Measurements from ENCODE around the gene LIFR. TPM values are rescaled to one million over a fixed set of nuclear protein-coding genes. Genes with fewer than 3 reads are reported as not detected.
A peak's percentile ranks its signal among the peaks of the same experiment; 100 is the strongest.

LIFR gene
- total and polyA plus RNA-seq, 11 donors: 12.6 to 66.8 (median 38.5) TPM

DNA sequence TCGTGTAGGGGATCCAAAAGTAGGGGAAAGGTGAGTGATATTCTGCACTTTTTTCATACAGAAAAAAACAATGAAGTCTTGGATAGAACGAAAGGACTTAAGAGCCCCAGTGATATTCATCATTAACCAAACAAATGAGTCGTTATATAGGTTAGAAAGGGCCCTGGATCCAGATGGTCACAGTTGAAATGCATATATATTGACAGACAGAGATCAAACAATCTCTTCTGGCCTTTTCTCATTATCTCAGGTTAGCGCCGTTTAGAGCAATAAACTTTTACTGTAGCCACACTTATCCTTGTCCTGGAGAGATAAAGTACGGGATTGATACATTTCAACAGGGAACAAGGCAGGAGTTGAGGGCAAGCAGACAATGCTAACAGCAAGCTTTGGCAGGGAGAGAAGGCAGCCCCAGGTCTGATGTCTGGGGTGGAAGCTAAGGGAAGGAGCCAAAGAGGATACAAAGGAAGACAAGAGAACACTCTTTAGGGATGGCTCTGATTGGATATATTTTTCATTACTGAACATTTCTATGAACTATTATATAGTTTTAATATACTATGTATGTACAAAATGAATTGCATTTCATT lies 77.0 kb downstream of the LIFR start:
- Histone ChIP-seq H3K4me1 (peaks cover 0 to 8% (median 0%) of the 10 kb centered on the region in 12 donors), H3K36me3 (peaks cover 0 to 72% (median 31%) of the 10 kb centered on the region in 9 donors), H3K9me3 (no peaks in the 10 kb centered on the region), H3K4me3 (no peak overlapping the region), H3K27ac (no peak overlapping the region), H3K27me3 (peaks cover 0 to 18% (median 0%) of the 10 kb centered on the region in 9 donors)
- peak in 2 of 4 donors; percentile 39 to 43 for ATAC-seq
- intact Hi-C loops (cut with DNase I): loop anchor here in 1 of 10 donors (5.0 kb wide), 1 partner anchor 37 kb away; no protein-coding TSS in a partner anchor
- TF ChIP-seq, protein P1, sequence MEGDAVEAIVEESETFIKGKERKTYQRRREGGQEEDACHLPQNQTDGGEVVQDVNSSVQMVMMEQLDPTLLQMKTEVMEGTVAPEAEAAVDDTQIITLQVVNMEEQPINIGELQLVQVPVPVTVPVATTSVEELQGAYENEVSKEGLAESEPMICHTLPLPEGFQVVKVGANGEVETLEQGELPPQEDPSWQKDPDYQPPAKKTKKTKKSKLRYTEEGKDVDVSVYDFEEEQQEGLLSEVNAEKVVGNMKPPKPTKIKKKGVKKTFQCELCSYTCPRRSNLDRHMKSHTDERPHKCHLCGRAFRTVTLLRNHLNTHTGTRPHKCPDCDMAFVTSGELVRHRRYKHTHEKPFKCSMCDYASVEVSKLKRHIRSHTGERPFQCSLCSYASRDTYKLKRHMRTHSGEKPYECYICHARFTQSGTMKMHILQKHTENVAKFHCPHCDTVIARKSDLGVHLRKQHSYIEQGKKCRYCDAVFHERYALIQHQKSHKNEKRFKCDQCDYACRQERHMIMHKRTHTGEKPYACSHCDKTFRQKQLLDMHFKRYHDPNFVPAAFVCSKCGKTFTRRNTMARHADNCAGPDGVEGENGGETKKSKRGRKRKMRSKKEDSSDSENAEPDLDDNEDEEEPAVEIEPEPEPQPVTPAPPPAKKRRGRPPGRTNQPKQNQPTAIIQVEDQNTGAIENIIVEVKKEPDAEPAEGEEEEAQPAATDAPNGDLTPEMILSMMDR (IDR thresholded peaks at IDR 0.05): no peak
- TF ChIP-seq POLR2A (IDR thresholded peaks at IDR 0.05): no peak
- 42 to 55% (median 52%) methylated on average over 6 of the region's 6 CpGs for WGBS, 4 donors
- DNase-seq: no peak

DNA sequence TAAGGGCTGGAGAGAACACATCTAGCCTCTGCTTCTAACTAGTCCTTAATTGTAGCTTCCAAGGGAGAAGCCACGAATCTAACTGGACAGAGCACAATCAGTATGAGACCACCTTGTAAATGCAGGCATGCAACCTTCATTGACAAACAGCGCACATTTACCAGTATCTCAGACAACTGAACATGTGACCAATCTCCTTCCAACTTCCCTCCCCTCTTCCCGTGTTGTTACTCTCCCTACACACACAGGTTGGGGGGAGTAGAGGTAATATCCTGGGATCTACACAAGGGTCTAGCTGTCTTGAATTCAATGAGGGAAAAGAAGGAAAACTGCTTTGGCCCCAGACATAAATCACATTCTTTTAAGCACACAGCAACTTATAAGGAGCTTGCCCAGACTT lies 77.6 kb downstream of the LIFR start:
- intact Hi-C loops (cut with DNase I): loop anchor here in 1 of 10 donors (5.0 kb wide), 1 partner anchor 37 kb away; no protein-coding TSS in a partner anchor

DNA sequence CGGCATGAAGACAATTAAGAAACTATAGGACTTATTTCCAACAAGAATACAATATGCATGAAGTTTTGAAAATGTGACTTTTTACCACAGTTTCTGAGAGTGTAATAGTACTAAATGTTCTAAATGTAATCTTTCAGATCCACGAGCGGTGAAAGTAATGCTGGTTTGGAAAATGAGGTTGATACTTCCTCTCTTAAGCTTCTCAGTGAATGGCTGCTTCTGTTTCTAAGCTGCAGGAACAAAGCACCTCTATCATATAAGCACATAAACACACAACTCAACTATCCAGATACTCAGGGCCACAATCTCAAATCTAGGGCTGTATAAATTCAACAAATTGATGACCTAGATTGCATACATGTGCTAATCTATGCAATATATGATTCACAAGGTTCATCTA lies 78.3 kb downstream of the LIFR start:
- ATAC-seq (no peak), DNase-seq (no peak)
- no peaks in the 10 kb centered on the region for H3K9me3 ChIP-seq
- TF ChIP-seq, protein P1 (IDR thresholded peaks at IDR 0.05): no peak
- TF ChIP-seq POLR2A (IDR thresholded peaks at IDR 0.05): no peak
- peaks cover 0 to 60% (median 20%) of the 10 kb centered on the region in 9 donors for H3K36me3 ChIP-seq
- H3K27me3 ChIP-seq: peaks cover 0 to 18% (median 0%) of the 10 kb centered on the region in 9 donors
- no peak overlapping the region for H3K27ac ChIP-seq
- H3K4me1 ChIP-seq: peaks cover 0 to 11% (median 0%) of the 10 kb centered on the region in 12 donors
- H3K4me3 ChIP-seq: no peak overlapping the region
- 85 to 93% (median 89%) methylated on average over 3 of the region's 3 CpGs for WGBS, 4 donors
- intact Hi-C loops (cut with DNase I): loop anchor here in 1 of 10 donors (5.0 kb wide), 1 partner anchor 36 kb away; no protein-coding TSS in a partner anchor

More for the DNA sequence above, 77.6 kb downstream of the LIFR start:
- Histone ChIP-seq H3K4me3 (no peak overlapping the region), H3K27me3 (peaks cover 0 to 18% (median 0%) of the 10 kb centered on the region in 9 donors), H3K4me1 (peaks cover 0 to 8% (median 0%) of the 10 kb centered on the region in 12 donors), H3K27ac (no peak overlapping the region), H3K9me3 (no peaks in the 10 kb centered on the region), H3K36me3 (peaks cover 0 to 67% (median 28%) of the 10 kb centered on the region in 9 donors)
- no peak for TF ChIP-seq POLR2A (IDR thresholded peaks at IDR 0.05)
- WGBS, 4 donors: 79 to 85% (median 80%) methylated on average over 3 of the region's 3 CpGs
- DNase-seq (no peak), ATAC-seq (no peak)

DNA sequence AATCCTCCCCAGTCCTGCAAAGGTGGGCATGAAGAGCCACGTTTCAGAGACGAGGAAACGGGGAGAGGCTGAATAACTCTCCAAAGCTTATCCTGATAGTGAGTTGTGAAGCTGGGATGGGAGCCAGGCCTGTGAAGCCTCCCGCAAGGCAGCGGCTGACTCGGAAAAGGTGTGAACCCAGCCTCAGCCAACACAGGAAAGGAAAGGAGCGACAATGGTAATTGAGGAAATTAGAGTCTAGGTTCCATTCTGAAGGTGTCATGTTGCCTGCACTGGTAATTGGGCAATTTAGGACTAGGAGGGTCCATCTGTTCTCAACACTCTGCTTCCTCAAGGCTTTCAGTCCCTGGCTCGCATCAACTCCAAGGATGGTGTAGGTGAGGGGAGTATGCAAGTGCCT lies 83.4 kb downstream of the LIFR start:
- H3K9me3 ChIP-seq: no peaks in the 10 kb centered on the region
- ATAC-seq (peak; percentile 7 to 63 (median 40)), DNase-seq (peak in 2 of 5 donors; percentile 29 to 52)
- intact Hi-C loops (cut with DNase I): no loop called here
- peaks cover 0 to 11% (median 0%) of the 10 kb centered on the region in 9 donors for H3K36me3 ChIP-seq
- TF ChIP-seq, protein P1 (IDR thresholded peaks at IDR 0.05): no peak
- no peak for TF ChIP-seq POLR2A (IDR thresholded peaks at IDR 0.05)
- H3K27me3 ChIP-seq: peaks cover 0 to 39% (median 0%) of the 10 kb centered on the region in 9 donors
- 21 to 43% (median 30%) methylated on average over 8 of the region's 8 CpGs for WGBS, 4 donors
- no peak overlapping the region for H3K27ac ChIP-seq
- no peak overlapping the region for H3K4me3 ChIP-seq
- H3K4me1 ChIP-seq: peaks cover 3 to 37% (median 19%) of the 10 kb centered on the region in 12 donors

Data from heart left ventricle (tissue), 16 donors.